Right atrium auricular region (tissue), 2 donors: Measurements from ENCODE around the gene MTPN. TPM values are rescaled to one million over a fixed set of nuclear protein-coding genes. Genes with fewer than 3 reads are reported as not detected.

Experiments used
- DNase-seq: peaks from one replicate; pipeline ENCODE4 v3.0.0-alpha.2; 2019; ENCODE audit warnings: low spot score
- H3K27ac ChIP-seq, 2 donors: fragments of 200-600 bp; sonication (generic); 1 replicate in 1 of 2; 2 replicates in 1 of 2; pipeline ENCODE4 v1.5.1; 2016 to 2019
- H3K27me3 ChIP-seq, 2 donors: fragments of 200-600 bp; sonication (generic); one replicate each; pipeline versions ENCODE4 v1.5.1 to v1.6.0; 2017 to 2019
- H3K36me3 ChIP-seq: fragments of 200-600 bp; sonication (generic); one replicate; pipeline ENCODE4 v1.5.1; 2016
- H3K4me1 ChIP-seq, 2 donors: fragments of 200-600 bp; sonication (generic); one replicate each; pipeline versions ENCODE4 v1.5.1 to v1.6.0; 2017 to 2019
- H3K4me3 ChIP-seq, 2 donors: fragments of 200-600 bp; sonication (generic); 1 replicate in 1 of 2; 2 replicates in 1 of 2; pipeline ENCODE4 v1.5.1; 2017 to 2019; ENCODE audit warnings: mild to moderate bottlenecking in 1 of 2, moderate library complexity in 1 of 2
- H3K9me3 ChIP-seq, 2 donors: fragments of 200-600 bp; sonication (generic); one replicate each; pipeline ENCODE4 v1.5.1; 2019
- total RNA-seq, 2 donors: library from RNA; depleted of rRNA; stranded (reverse); fragments of >200 nt; gene quantifications; one replicate each; pipeline ENCODE4 v1.1.0, GENCODE V29; 2016
- TF ChIP-seq, protein P1 (sequence below), 2 donors: fragments of 200-600 bp; sonication (generic); IDR thresholded peaks; one replicate each; pipeline ENCODE4 v1.5.1; 2019; ENCODE audit warnings: antibody characterized with exemption in 2 of 2

The MTPN gene
- total RNA-seq, 2 donors from 2014 or later, result 91.9 to 103 TPM

DNA sequence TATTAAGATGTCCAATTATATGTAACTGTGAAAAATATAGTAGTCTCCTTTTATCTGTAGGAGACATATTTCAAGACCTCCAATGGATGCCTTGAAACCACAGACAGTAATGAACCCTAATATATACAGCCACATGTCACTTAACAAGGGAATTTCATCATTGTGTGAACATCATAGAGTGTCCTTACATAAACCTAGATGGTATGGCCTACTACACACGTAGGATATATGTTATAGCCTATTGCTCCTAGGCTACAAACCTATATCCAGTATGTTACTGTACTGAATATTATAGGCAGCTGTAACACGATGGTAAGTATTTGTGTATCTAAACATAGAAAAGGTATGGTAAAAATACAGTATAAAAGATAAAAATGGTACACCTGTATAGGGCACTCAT, 32.4 kb downstream of the MTPN start:
- H3K4me1 ChIP-seq, result peaks cover 0 to 13% of the 10 kb centered on the region in 2 donors
- no peaks in the 10 kb centered on the region for H3K27me3 ChIP-seq
- H3K4me3 ChIP-seq, result no peak overlapping the region
- H3K27ac ChIP-seq, result no peak overlapping the region
- DNase-seq, result no peak
- H3K9me3 ChIP-seq, result no peaks in the 10 kb centered on the region
- H3K36me3 ChIP-seq, result peaks cover 2% of the 10 kb centered on the region
- TF ChIP-seq, protein P1, sequence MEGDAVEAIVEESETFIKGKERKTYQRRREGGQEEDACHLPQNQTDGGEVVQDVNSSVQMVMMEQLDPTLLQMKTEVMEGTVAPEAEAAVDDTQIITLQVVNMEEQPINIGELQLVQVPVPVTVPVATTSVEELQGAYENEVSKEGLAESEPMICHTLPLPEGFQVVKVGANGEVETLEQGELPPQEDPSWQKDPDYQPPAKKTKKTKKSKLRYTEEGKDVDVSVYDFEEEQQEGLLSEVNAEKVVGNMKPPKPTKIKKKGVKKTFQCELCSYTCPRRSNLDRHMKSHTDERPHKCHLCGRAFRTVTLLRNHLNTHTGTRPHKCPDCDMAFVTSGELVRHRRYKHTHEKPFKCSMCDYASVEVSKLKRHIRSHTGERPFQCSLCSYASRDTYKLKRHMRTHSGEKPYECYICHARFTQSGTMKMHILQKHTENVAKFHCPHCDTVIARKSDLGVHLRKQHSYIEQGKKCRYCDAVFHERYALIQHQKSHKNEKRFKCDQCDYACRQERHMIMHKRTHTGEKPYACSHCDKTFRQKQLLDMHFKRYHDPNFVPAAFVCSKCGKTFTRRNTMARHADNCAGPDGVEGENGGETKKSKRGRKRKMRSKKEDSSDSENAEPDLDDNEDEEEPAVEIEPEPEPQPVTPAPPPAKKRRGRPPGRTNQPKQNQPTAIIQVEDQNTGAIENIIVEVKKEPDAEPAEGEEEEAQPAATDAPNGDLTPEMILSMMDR (IDR thresholded peaks at IDR 0.05), result no peak

DNA sequence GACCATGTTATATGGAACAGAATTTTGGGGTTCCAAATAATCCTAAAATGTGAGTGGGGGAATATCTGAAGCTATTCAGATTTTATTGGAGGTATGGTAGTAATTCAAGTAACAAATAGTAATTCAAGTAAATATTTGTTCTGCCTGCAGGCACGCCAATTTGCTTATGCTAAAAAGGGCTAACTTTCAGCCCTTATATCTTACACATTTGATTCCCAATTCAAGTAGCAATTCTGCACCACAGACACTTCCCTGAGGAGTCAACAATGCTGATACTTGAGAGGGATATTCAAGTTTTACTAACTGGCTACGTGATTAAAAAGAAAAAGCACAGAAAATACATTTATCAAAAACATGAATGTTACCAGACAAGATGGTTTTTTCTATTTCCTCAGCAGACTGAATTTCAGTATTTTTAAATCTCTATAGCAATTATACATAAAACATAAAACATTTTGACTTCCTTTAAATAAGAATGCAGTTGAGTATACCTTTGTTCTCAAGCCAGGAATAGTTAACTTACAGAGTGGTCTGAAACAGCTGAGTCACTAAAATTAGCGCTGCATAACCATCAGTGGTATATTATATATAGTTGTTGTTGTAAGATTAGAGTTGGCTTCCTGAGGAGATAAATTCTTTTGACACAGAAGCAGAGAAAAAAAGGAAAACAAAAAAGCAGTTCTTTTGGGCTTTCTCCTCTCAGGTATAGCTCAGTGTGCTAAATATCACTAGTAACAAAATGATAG, 33.9 kb downstream of the MTPN start:
- H3K9me3 ChIP-seq, result no peaks in the 10 kb centered on the region
- no peak overlapping the region for H3K27ac ChIP-seq
- no peaks in the 10 kb centered on the region for H3K36me3 ChIP-seq
- no peaks in the 10 kb centered on the region for H3K27me3 ChIP-seq
- H3K4me1 ChIP-seq, result peaks cover 0 to 26% of the 10 kb centered on the region in 2 donors
- H3K4me3 ChIP-seq, result no peak overlapping the region
- DNase-seq, result no peak
- TF ChIP-seq, protein P1 (IDR thresholded peaks at IDR 0.05), result no peak

DNA sequence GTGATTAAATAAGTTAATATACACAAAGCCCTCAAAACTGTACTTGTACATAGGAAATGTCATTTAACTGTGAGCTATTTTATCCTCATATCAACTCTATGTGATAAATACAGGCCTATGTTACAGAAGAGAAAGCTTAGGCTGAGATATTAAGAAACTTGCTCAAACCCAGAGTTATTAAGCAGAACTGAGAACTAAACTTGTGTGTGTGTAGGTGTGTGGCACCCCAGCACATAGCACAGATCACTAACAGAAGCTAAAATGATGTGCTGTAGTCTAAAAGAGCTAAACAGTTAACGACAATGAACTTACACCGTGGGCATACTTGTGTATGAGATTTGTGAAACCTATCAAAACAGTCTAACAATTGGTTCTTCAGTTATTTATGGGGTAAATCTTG, 34.5 kb downstream of the MTPN start:
- H3K4me1 ChIP-seq, result peaks cover 0 to 32% of the 10 kb centered on the region in 2 donors

DNA sequence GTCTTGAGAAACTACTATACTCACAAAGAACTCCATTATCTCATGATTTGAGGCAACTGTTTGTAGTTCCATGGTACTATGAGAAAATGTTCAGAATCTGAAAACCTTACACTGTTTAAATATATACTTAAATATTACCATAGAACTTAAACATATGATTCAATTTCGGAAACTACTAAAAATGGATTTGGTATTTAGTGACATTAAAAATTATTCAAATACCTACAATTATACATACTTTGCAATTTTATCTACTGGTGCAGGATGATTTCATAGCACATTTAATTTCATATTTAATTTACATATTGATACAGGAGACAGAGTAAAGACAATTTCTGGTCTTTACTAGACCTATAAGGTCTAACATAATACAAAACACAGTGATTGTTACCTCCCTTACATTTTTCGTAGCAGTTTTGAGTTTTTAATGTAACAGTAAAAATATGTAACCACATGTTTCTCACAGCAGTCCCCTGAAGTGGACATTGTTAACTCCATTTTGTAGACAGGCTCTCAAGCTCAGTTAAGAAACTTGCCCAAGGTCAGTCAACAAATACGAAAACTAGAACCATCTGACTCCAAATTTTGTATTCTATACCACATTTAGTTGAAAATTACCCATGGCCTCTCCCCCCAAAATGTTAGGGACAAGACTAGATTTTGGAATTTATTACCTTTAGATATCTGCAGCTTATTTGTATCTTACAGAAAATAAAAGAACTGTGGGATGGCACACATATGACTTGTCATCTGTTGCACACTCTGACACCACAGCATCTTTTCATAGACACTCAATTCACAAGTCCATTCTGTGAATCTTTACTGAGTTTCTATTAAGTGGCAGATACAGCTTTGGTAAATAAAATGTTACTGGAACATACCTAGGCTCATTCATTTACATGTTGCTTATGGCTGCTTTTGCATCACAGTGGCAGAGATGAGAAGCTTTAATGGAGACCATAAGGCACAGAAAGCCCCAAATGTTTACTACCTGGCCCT, 36.8 kb downstream of the MTPN start:
- TF ChIP-seq, protein P1 (IDR thresholded peaks at IDR 0.05), result no peak
- no peak overlapping the region for H3K4me3 ChIP-seq
- no peak overlapping the region for H3K27ac ChIP-seq
- no peak for DNase-seq
- H3K27me3 ChIP-seq, result no peaks in the 10 kb centered on the region
- H3K4me1 ChIP-seq, result peaks cover 0 to 47% of the 10 kb centered on the region in 2 donors
- no peaks in the 10 kb centered on the region for H3K36me3 ChIP-seq
- H3K9me3 ChIP-seq, result no peaks in the 10 kb centered on the region

More for the DNA sequence above, 34.5 kb downstream of the MTPN start:
- no peak for DNase-seq
- H3K9me3 ChIP-seq, result no peaks in the 10 kb centered on the region
- TF ChIP-seq, protein P1 (IDR thresholded peaks at IDR 0.05), result no peak
- no peaks in the 10 kb centered on the region for H3K27me3 ChIP-seq
- no peak overlapping the region for H3K27ac ChIP-seq
- no peak overlapping the region for H3K4me3 ChIP-seq
- no peaks in the 10 kb centered on the region for H3K36me3 ChIP-seq

DNA sequence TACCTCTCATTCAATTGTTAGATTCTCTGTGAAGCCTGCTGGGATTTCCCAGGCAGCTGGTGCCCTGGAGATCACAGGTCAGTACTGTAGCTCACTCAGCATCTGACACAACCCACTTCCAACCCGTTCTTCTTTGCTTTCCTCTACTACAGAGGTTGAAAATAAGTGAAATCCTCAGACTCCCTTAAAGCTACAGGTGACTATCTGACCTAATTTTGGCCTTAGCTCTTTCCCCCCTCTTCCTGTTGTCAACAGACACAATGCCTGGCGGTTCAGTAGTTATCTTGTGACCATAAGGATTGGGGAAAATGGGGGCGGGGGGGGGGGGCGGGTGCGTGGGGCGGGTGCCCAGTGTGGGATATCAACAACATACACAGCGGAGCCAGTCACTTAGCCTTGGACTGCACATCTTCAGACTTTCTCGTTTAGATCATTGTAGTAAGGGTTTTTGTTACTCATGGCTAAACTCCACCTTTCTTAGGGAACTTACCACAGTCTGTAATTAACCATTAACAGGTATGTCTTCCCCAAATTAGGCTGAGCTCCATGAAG, 37.8 kb downstream of the MTPN start:
- DNase-seq, result no peak
- Histone ChIP-seq H3K27me3 (no peaks in the 10 kb centered on the region), H3K27ac (no peak overlapping the region), H3K4me3 (no peak overlapping the region), H3K9me3 (no peaks in the 10 kb centered on the region), H3K36me3 (no peaks in the 10 kb centered on the region), H3K4me1 (peaks cover 0 to 52% of the 10 kb centered on the region in 2 donors)
- TF ChIP-seq, protein P1 (IDR thresholded peaks at IDR 0.05), result no peak
